Glutamatergic neuron (in vitro differentiated cells): ENCODE measurements around the gene ALOX5AP. TPM values are rescaled to one million over a fixed set of nuclear protein-coding genes. Genes with fewer than 3 reads are reported as not detected.

Experiments
- DNase-seq: peaks from one replicate; pipeline ENCODE4 v3.0.0; 2022
- H3K27ac Mint-ChIP-seq: one replicate; pipeline ENCODE4 v1.8.0; 2020; ENCODE audit warnings: mild to moderate bottlenecking, mixed read lengths, inconsistent platforms; ENCODE audit not compliant: unreplicated experiment
- H3K27me3 Mint-ChIP-seq: one replicate; pipeline ENCODE4 v1.8.0; 2020; ENCODE audit warnings: mild to moderate bottlenecking, moderate library complexity, mixed read lengths, inconsistent platforms; ENCODE audit not compliant: unreplicated experiment
- H3K36me3 Mint-ChIP-seq: one replicate; pipeline ENCODE4 v1.8.0; 2020; ENCODE audit warnings: mild to moderate bottlenecking, mixed read lengths, inconsistent platforms; ENCODE audit not compliant: unreplicated experiment
- H3K4me1 Mint-ChIP-seq: one replicate; pipeline ENCODE4 v1.8.0; 2020; ENCODE audit warnings: mild to moderate bottlenecking, low read depth, mixed read lengths, inconsistent platforms; ENCODE audit not compliant: unreplicated experiment
- H3K4me3 Mint-ChIP-seq: one replicate; pipeline ENCODE4 v1.8.0; 2020; ENCODE audit warnings: mild to moderate bottlenecking, mixed read lengths, inconsistent platforms; ENCODE audit not compliant: unreplicated experiment
- H3K9me3 Mint-ChIP-seq: one replicate; pipeline ENCODE4 v1.8.0; 2020; ENCODE audit warnings: mild to moderate bottlenecking, moderate library complexity, mixed read lengths, inconsistent platforms; ENCODE audit not compliant: unreplicated experiment
- total RNA-seq: library from RNA; stranded (reverse); fragmentation: NEBNext Ultra II Directional; extraction: Animal tissue kit (Norgen Biotek cat#: 25700); gene quantifications from one replicate; pipeline ENCODE4 v1.2.1, GENCODE V29; 2021; ENCODE audit not compliant: unreplicated experiment
- TF ChIP-seq, protein P1 (sequence below): fragments of 200-600 bp; sonication (generic); IDR thresholded peaks from one replicate; pipeline ENCODE4 v1.5.0; 2021; ENCODE audit not compliant: partially characterized antibody, unreplicated experiment

The ALOX5AP gene
- total RNA-seq, 1 donor from 2014 or later, result 0.81 TPM

DNA sequence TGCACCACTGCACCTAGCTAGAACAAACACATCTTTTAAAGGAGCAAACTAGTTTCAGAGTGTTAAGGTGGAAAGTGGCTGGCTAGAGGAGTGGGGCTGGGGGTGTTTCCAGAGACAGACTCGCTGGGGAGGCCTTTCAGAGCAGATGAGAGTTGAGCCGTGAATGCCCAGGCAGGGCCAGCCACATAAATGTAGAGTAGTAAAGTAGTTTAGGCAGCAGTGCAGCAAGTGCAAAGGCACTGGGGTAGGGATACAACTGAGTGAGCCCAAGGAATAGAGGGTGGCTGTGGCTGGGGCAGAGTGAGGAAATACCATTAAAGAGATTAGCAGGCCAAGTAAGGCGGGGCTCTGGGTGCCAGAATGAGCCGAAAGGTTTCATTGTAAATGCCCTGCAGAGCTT is 72.0 kb downstream of the ALOX5AP start:
- H3K27ac Mint-ChIP-seq, result no peak overlapping the region
- TF ChIP-seq, protein P1, sequence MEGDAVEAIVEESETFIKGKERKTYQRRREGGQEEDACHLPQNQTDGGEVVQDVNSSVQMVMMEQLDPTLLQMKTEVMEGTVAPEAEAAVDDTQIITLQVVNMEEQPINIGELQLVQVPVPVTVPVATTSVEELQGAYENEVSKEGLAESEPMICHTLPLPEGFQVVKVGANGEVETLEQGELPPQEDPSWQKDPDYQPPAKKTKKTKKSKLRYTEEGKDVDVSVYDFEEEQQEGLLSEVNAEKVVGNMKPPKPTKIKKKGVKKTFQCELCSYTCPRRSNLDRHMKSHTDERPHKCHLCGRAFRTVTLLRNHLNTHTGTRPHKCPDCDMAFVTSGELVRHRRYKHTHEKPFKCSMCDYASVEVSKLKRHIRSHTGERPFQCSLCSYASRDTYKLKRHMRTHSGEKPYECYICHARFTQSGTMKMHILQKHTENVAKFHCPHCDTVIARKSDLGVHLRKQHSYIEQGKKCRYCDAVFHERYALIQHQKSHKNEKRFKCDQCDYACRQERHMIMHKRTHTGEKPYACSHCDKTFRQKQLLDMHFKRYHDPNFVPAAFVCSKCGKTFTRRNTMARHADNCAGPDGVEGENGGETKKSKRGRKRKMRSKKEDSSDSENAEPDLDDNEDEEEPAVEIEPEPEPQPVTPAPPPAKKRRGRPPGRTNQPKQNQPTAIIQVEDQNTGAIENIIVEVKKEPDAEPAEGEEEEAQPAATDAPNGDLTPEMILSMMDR, result no peak
- DNase-seq, result no peak
- peaks cover 10% of the 10 kb centered on the region for H3K27me3 Mint-ChIP-seq
- H3K4me3 Mint-ChIP-seq, result peak overlapping the region; percentile 46
- no peaks in the 10 kb centered on the region for H3K36me3 Mint-ChIP-seq
- peaks cover 39% of the 10 kb centered on the region for H3K4me1 Mint-ChIP-seq
- H3K9me3 Mint-ChIP-seq, result peaks cover 14% of the 10 kb centered on the region

DNA sequence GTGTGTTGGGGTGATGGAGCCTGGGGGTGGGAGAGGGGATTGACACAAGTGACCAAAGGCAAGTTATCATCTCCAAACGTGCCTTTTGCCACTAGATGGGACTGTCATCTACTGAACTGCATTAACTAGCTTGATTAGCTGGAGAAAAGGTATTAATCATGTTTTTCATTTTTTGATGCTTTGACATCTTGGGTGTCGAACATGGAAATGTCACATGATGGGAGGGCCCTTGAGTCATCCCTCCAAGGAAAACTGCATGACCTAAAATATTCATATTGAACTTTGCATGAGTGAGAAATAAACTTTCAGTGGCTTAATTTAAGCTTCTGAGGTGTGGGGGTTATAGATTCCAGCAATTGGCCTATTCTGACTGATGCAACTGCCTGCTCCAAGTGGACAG is 73.3 kb downstream of the ALOX5AP start:
- Mint-ChIP-seq H3K4me1 (peaks cover 32% of the 10 kb centered on the region), H3K27me3 (peaks cover 7% of the 10 kb centered on the region), H3K27ac (peak overlapping the region; percentile 38), H3K4me3 (no peak overlapping the region), H3K36me3 (no peaks in the 10 kb centered on the region), H3K9me3 (peaks cover 9% of the 10 kb centered on the region)
- no peak for DNase-seq
- TF ChIP-seq, protein P1, result no peak

DNA sequence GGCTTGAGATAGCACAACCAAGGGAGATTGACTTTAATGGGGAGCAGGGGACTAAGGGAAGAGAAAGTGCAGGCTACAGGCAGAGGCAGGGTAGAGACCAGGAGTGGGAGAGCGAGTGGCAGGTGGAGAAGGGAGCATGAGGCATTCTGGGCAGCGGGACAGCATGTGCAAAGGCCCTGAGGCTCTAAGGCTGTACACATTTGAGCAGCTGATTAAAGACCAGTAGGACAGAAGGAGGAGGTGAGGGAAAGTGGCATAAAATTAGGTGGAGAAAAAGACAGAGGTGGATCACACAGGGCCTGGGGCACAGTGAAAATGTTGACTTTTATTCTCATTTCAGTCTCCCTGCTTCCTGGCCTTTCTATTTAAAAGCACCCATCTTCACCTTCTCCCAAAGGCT is 74.4 kb downstream of the ALOX5AP start:
- Mint-ChIP-seq H3K27ac (no peak overlapping the region), H3K9me3 (peaks cover 4% of the 10 kb centered on the region), H3K4me3 (no peak overlapping the region), H3K36me3 (no peaks in the 10 kb centered on the region), H3K27me3 (peaks cover 4% of the 10 kb centered on the region), H3K4me1 (peaks cover 26% of the 10 kb centered on the region)
- TF ChIP-seq, protein P1, result no peak
- DNase-seq, result no peak

GRCh38 chr13:30810261-30810701 is 74.9 kb downstream of the ALOX5AP start:
- no peaks in the 10 kb centered on the region for H3K36me3 Mint-ChIP-seq
- H3K4me3 Mint-ChIP-seq, result no peak overlapping the region
- peaks cover 2% of the 10 kb centered on the region for H3K27me3 Mint-ChIP-seq
- H3K9me3 Mint-ChIP-seq, result peaks cover 2% of the 10 kb centered on the region
- TF ChIP-seq, protein P1, result no peak
- H3K4me1 Mint-ChIP-seq, result peaks cover 25% of the 10 kb centered on the region
- DNase-seq, result no peak
- H3K27ac Mint-ChIP-seq, result no peak overlapping the region

DNA sequence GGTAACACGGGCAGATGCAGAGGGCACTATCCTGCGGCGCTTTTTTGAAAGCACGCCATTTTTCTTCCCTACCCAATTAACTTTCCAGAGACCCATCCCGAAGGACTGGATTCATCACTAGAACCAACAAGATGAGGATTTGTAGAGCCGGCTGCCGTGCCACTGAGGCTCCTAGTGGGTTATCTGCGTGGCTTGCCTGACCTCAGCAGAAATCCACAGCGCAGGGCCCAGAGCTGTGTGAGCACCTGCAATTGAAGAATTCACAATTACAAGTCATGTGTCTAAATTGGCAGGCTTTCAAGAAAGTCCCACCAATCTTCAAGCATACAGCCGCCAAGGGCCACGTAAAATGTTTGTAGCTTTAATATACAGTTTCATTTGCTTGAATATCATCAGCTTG is 75.5 kb downstream of the ALOX5AP start:
- TF ChIP-seq, protein P1, result no peak
- H3K9me3 Mint-ChIP-seq, result peaks cover 2% of the 10 kb centered on the region
- H3K4me3 Mint-ChIP-seq, result no peak overlapping the region
- H3K4me1 Mint-ChIP-seq, result peaks cover 19% of the 10 kb centered on the region
- no peaks in the 10 kb centered on the region for H3K36me3 Mint-ChIP-seq
- no peak for DNase-seq
- H3K27ac Mint-ChIP-seq, result no peak overlapping the region
- peaks cover 2% of the 10 kb centered on the region for H3K27me3 Mint-ChIP-seq

Other genes with a start within 250 kb of the ALOX5AP start
- gene USPL1, start 117.6 kb upstream of the ALOX5AP start, total RNA-seq, result 101 TPM
- 0.51 TPM for gene MEDAG, start 170.7 kb downstream of the ALOX5AP start, total RNA-seq
- not detected for gene TEX26, start 197.1 kb downstream of the ALOX5AP start, total RNA-seq